GM19397 (cell line): Measurements from ENCODE around the gene FMNL1.

Source experiments
- ATAC-seq: cut with Tn5 transposase; IDR thresholded peaks from one replicate; pipeline ENCODE4 v1.9.1; 2021; ENCODE audit warnings: mild to moderate bottlenecking, moderate library complexity; ENCODE audit not compliant: unreplicated experiment

The FMNL1 gene

DNA sequence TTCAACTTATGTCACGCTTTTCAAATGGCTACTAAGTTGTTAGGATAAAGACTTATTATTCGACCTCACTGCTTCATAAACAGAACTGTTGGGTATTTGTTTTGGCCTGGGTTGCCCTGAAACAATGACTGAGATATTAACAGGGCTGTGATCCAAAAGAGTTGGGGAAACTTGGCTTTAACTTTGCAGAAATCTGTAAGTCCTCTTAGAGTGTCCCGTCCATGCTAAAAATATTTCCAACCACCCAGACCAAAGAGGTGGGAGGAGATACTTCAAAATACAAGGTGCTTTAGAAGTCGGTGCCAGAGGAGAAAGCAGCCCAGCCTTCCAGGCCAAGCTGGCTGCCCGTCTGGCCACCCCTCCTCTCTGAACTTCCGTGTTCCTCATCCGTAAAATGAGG, 56.3 kb downstream of the FMNL1 start:
- ATAC-seq, result no peak

GRCh38 chr17:45279898-45280297, 58.2 kb downstream of the FMNL1 start:
- ATAC-seq, result no peak

DNA sequence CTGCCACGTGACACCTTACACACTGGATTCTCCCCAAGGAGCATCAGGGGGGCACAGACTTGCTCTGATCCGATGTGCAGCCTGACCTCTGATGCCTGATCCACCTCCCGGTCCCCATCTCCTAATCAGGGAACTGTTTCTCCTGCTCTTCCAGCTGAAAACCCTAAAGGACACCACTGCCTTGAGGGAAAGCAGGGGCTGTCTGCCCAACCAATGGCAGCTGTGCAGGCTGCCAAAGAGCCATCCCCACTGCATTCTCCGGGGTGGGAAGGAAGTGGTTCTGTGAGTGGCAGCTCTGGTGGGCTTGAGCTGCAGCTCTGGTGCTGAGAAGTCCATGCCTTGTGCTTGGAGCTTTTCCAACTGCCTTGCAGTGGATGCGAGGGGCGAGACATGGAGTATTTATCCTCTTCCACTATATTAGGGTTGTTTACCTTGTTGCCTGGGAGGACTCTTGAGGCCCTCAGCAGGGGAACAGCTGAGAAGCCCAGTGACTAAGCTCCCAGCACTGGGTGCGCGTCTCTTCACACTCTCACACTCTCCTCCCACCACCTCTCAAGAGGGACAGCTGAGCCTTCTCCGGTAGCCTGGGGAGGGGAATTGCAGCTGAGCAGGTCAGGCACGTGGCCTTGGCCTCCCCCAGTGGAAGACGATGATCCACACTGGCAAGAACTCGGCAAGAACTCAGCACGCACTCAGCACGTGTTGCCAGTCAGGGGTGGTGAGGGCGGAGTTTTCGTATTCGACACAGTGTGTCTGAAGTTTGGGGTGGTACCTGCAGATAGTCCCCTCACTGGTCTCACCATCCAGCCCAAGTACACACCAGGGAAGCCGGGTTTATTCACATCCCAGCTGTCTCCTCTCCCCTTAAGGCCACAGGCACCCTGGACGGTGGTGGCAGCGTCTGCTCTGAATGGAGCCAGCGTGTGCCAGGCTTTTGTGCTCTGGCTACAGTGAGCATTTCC, 61.3 kb downstream of the FMNL1 start:
- ATAC-seq, result no peak

- no peak for ATAC-seq
These were observed 62.0 kb downstream of the FMNL1 start for GRCh38 chr17:45283711-45284110.

GRCh38 chr17:45284176-45285140, 62.8 kb downstream of the FMNL1 start:
- ATAC-seq, result no peak

- ATAC-seq, result no peak
These were observed 64.6 kb downstream of the FMNL1 start for GRCh38 chr17:45286286-45286685.

- no peak for ATAC-seq
These were observed 66.1 kb downstream of the FMNL1 start for GRCh38 chr17:45287526-45288500.

DNA sequence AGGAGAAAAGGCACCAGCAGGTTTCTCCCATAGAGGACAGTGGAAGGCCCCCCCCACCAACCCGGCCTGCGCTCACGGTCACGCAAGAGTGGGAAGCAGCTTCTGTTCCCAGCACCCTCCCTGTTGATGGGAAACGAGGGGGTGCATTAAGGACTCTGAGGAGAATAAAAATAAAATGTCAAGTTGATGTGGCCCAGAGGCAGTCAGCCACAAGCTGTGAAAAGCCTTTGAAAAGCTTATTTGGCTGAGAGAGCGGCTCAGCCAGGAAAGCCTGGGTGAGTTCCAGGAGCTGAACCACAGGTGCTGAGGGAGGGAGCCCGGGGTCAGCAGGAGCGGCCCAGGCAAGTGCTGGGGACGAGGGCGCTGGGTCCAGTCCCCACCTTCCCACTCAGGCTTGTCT, 67.1 kb downstream of the FMNL1 start:
- ATAC-seq, result no peak

GRCh38 chr17:45289301-45290268, 67.9 kb downstream of the FMNL1 start:
- no peak for ATAC-seq

DNA sequence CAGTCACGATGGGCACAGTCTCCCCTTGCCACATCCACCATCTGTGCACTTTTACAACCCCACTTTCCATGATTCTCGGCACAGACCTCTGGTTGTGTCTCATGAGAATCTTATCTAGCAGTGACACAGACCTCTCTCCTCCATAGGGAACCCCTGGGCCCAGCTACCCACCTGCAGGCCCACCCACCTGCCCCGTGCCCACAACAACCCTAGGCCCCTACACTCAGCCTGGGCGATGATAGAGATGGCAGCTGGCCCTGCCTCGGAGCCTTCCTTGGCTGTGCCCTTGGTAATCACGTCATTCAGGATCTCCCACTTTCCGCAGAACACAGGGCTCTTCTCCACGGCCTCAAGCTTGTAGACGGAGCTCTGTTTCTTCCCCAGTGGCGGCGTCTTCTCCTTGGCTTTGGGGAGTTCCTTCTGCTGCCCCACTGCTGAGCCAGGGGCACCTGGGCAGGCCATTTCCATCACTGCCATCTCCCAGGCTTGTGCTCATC, 68.6 kb downstream of the FMNL1 start:
- ATAC-seq, result no peak

GRCh38 chr17:45291171-45291805, 69.6 kb downstream of the FMNL1 start:
- ATAC-seq, result no peak

DNA sequence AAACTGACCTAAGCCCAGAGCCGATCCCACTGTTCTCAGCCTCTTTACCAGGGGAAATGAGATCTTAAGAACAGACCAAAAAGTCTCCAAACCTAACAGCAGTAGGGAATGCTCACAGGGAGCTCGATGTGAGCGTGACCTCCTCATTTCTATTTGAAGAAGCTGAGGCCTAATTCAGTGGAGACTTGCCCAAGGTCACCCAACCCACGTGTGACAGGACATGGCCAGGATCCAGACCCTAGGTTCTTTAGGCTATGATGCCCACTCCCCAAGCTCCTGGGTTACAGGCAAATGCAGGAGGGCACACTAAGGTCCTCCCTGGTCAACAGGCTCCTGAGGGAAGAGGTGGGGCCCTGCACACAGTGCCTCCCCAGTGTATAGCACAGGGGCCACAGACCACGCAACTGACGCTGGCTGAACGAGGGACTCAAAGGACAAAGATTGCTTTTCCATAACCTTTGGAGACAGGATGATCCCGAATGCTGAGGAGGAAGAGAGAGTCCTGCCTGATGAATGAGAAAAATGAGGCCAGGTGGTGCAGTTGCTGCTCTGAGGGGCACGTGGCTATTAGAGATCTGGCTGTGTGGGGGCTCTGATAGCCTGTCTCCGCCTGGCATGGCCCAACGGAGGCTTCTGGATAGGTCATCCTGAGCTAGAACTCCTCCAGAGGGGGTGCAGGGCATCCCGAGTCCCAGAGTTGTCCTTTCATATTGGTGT, 71.2 kb downstream of the FMNL1 start:
- ATAC-seq, result no peak

- no peak for ATAC-seq
These were observed 71.9 kb downstream of the FMNL1 start for GRCh38 chr17:45293413-45294211.

DNA sequence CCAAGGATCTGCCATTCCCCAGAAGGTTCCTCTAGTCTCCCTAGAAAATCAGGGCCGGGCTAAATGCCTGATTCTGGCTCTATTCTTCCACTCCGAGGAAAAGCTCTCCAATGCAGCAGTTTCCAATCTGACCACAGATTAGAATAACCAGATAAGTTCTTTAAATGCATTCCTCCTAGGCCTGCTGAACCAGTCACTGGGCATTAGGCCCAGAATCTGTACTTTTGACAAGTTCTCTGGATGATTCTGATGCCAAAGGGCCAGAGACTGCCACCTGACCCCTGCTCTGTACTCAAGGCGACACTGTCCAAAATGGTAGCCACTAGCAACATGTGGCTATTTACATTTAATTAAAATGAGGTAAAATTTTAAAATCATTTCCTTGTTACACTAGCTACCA, 72.8 kb downstream of the FMNL1 start:
- ATAC-seq, result no peak

DNA sequence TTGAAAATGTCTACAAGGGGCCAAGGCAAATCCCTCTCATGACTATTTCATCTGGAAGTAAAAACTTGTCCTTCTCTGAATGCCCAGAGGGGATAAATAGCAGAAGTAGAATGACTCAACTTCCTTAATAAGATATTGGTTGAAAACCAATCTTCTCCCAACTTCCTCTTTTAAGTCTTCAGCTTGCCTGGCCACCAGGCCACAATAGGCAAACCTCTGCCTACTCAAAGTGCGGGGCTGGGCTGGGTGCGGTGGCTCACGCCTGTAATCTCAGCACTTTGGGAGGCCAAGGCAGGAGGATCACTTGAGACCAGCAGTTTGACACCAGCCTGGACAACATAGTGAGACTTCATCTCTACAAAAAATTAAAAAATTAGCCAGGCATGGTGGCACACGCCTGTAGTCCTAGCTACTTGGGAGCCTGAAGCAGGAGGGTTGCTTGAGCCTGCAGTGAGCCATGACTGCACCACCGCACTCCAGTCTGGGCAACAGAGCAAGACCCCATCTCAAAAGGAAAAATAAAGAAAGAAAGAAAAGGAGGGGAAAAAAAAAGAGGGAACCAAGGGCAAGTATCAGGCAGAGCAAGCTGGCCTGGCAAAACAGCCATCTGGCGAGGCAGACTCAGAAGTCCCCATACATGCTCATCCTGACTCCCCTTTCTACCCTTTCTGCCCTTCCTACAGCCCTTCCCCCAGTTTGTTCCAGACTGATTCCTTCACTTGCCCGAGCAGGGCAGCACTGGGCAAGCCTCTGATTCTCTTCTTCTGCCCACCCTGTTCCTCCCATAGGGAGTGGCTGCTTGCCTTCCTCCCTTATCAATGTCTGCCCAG, 74.5 kb downstream of the FMNL1 start:
- ATAC-seq, result no peak

- no peak for ATAC-seq
These were observed 75.1 kb downstream of the FMNL1 start for GRCh38 chr17:45296833-45297124.
